Karpas-422 (cell line): Measurements from ENCODE around the gene DNMT3A. TPM values are rescaled to one million over a fixed set of nuclear protein-coding genes. Genes with fewer than 3 reads are reported as not detected.

Experiments used
- DNase-seq: peaks from one replicate; pipeline ENCODE4 v3.0.0-alpha.2; 2015
- H2AFZ ChIP-seq: fragments of 200-600 bp; sonication (generic); 2 replicates; pipeline ENCODE4 v1.6.1; 2014; ENCODE audit warnings: antibody characterized with exemption, low read length, mixed read lengths
- H3K27ac ChIP-seq: fragments of 200-600 bp; sonication (generic); 2 replicates; pipeline ENCODE4 v1.5.1; 2014; ENCODE audit warnings: mild to moderate bottlenecking, low read length, moderate library complexity
- H3K27me3 ChIP-seq: fragments of 200-600 bp; sonication (generic); 2 replicates; pipeline ENCODE4 v1.6.1; 2014; ENCODE audit warnings: low read length, mixed read lengths
- H3K36me3 ChIP-seq: fragments of 200-600 bp; sonication (generic); 2 replicates; pipeline ENCODE4 v1.6.1; 2014; ENCODE audit warnings: low read length, mixed read lengths; ENCODE audit not compliant: insufficient read depth
- H3K4me1 ChIP-seq: fragments of 200-600 bp; sonication (generic); 2 replicates; pipeline ENCODE4 v1.6.1; 2014; ENCODE audit warnings: mild to moderate bottlenecking, low read length, mixed read lengths
- H3K4me2 ChIP-seq: fragments of 200-600 bp; sonication (generic); 2 replicates; pipeline ENCODE4 v1.6.1; 2014; ENCODE audit warnings: low read length, low read depth, mild to moderate bottlenecking; ENCODE audit not compliant: poor library complexity, severe bottlenecking
- H3K4me3 ChIP-seq: fragments of 200-600 bp; sonication (generic); 2 replicates; pipeline ENCODE4 v1.5.1; 2014; ENCODE audit warnings: mild to moderate bottlenecking, antibody characterized with exemption, low read length, mixed read lengths
- H3K79me2 ChIP-seq: fragments of 200-600 bp; sonication (generic); 2 replicates; pipeline ENCODE4 v1.6.1; 2014; ENCODE audit warnings: mild to moderate bottlenecking, low read length, mixed read lengths
- H3K9ac ChIP-seq: fragments of 200-600 bp; sonication (generic); 2 replicates; pipeline ENCODE4 v1.6.0; 2014; ENCODE audit warnings: low read length
- H3K9me2 ChIP-seq: fragments of 200-600 bp; sonication (generic), shearing (Covaris generic); replicated peaks from 2 replicates; pipeline ENCODE4 v1.6.0; 2014; ENCODE audit warnings: mild to moderate bottlenecking, low read length, moderate library complexity; ENCODE audit not compliant: insufficient read depth
- H3K9me3 ChIP-seq: fragments of 300-700, 200-600 bp; sonication (generic); 2 replicates; pipeline ENCODE4 v1.6.1; 2014; ENCODE audit warnings: low read length, mixed read lengths
- H4K20me1 ChIP-seq: fragments of 200-600 bp; sonication (generic); 2 replicates; pipeline ENCODE4 v1.6.1; 2014; ENCODE audit warnings: mild to moderate bottlenecking, antibody characterized with exemption, low read length, low read depth; ENCODE audit not compliant: insufficient read depth
- small RNA-seq: library from RNA; depleted of rRNA; stranded (forward); fragments of <200 nt; gene quantifications from one replicate; pipeline ENCODE3, GENCODE V24; 2014
- total RNA-seq: library from RNA; depleted of rRNA; stranded (reverse); fragments of >200 nt; shearing (Covaris generic); gene quantifications from 2 replicates; pipeline ENCODE4 v1.2.3, GENCODE V29; 2014; ENCODE audit warnings: low replicate concordance; rRNA removed

The DNMT3A gene
- total RNA-seq, 1 experiment from 2014 or later, result 0.97 TPM

GRCh38 chr2:25184254-25184653 lies 157.5 kb downstream of the DNMT3A start:
- no peak for DNase-seq
- no peaks in the 10 kb centered on the region for H3K4me1 ChIP-seq
- H2AFZ ChIP-seq, result no peak overlapping the region
- no peaks in the 10 kb centered on the region for H3K9me2 ChIP-seq
- no peak overlapping the region for H3K4me3 ChIP-seq
- no peak overlapping the region for H3K9ac ChIP-seq
- no peaks in the 10 kb centered on the region for H4K20me1 ChIP-seq
- H3K36me3 ChIP-seq, result no peaks in the 10 kb centered on the region
- H3K27me3 ChIP-seq, result no peaks in the 10 kb centered on the region
- H3K9me3 ChIP-seq, result no peaks in the 10 kb centered on the region
- H3K4me2 ChIP-seq, result no peak overlapping the region
- no peak overlapping the region for H3K27ac ChIP-seq
- H3K79me2 ChIP-seq, result no peaks in the 10 kb centered on the region

GRCh38 chr2:25178976-25179375 lies 162.7 kb downstream of the DNMT3A start:
- DNase-seq, result no peak
- H3K4me2 ChIP-seq, result no peak overlapping the region
- no peaks in the 10 kb centered on the region for H3K27me3 ChIP-seq
- no peaks in the 10 kb centered on the region for H4K20me1 ChIP-seq
- no peak overlapping the region for H3K4me3 ChIP-seq
- no peaks in the 10 kb centered on the region for H3K79me2 ChIP-seq
- no peaks in the 10 kb centered on the region for H3K9me2 ChIP-seq
- H3K9me3 ChIP-seq, result no peaks in the 10 kb centered on the region
- H2AFZ ChIP-seq, result no peak overlapping the region
- no peaks in the 10 kb centered on the region for H3K4me1 ChIP-seq
- no peak overlapping the region for H3K27ac ChIP-seq
- no peaks in the 10 kb centered on the region for H3K36me3 ChIP-seq
- H3K9ac ChIP-seq, result no peak overlapping the region

Small RNA genes within 50 kb of the gene (small RNA-seq; reads per million reads assigned to genes)
- gene MIR1301, result 0.43 reads per million, percentile 6 among the genes with 10 or more reads in this experiment

Other genes starting within 250 kb of the DNMT3A start
- 0.45 TPM in 1 of 2 replicates, not detected in the other for gene POMC, start 173.3 kb downstream of the DNMT3A start, total RNA-seq